GM20000 (cell line): ENCODE measurements around the gene LARP6.

Experiments used
- DNase-seq: peaks from one replicate; pipeline ENCODE4 v3.0.0; 2012; ENCODE audit warnings: low spot score
- TF ChIP-seq, protein P1 (sequence below): IDR thresholded peaks from 2 replicates; pipeline ENCODE4 v1.5.1; 2012; ENCODE audit warnings: mild to moderate bottlenecking, control low read depth; ENCODE audit errors: extremely low read depth, missing control alignments

The LARP6 gene

DNA sequence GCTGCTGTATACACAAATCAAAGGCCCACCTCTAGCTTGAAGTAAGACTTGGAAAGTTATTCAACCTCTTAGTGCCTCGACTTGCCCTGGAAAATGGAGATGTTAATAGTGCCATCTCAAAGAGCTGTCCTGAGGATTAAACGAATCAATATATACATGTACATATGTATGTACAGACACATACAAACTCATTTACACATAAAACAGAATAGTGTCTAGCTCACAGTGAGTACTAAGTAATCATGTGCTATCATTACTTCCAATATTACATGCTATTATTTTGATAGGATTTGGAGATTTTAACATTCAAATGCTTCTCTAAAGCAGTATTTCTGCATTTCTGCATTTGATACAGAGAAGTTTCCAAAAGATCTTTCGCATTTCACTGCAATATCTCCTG lies 20.5 kb downstream of the LARP6 start:
- no peak for DNase-seq
- TF ChIP-seq, protein P1, sequence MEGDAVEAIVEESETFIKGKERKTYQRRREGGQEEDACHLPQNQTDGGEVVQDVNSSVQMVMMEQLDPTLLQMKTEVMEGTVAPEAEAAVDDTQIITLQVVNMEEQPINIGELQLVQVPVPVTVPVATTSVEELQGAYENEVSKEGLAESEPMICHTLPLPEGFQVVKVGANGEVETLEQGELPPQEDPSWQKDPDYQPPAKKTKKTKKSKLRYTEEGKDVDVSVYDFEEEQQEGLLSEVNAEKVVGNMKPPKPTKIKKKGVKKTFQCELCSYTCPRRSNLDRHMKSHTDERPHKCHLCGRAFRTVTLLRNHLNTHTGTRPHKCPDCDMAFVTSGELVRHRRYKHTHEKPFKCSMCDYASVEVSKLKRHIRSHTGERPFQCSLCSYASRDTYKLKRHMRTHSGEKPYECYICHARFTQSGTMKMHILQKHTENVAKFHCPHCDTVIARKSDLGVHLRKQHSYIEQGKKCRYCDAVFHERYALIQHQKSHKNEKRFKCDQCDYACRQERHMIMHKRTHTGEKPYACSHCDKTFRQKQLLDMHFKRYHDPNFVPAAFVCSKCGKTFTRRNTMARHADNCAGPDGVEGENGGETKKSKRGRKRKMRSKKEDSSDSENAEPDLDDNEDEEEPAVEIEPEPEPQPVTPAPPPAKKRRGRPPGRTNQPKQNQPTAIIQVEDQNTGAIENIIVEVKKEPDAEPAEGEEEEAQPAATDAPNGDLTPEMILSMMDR = no peak

DNA sequence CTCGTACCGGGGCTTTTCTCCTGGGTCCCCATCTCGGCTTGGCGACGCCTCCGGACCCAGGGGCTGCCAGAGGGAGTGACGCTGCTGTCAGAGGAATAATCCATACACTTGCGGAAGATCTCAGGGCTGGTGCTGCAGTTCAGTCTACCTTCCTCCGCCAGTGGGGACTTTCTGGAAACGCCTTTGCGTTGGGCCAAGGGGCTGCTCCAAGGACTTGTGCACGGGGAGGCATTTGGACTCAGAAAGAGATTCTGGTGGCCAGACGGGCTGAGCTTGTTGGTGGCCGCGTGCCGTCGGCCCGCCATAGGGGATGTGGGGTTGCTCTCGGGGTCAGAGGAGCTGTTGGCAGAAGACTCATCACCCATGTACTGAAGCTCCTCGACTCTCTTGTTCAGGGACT lies 21.8 kb downstream of the LARP6 start:
- TF ChIP-seq, protein P1 = no peak
- DNase-seq = no peak

DNA sequence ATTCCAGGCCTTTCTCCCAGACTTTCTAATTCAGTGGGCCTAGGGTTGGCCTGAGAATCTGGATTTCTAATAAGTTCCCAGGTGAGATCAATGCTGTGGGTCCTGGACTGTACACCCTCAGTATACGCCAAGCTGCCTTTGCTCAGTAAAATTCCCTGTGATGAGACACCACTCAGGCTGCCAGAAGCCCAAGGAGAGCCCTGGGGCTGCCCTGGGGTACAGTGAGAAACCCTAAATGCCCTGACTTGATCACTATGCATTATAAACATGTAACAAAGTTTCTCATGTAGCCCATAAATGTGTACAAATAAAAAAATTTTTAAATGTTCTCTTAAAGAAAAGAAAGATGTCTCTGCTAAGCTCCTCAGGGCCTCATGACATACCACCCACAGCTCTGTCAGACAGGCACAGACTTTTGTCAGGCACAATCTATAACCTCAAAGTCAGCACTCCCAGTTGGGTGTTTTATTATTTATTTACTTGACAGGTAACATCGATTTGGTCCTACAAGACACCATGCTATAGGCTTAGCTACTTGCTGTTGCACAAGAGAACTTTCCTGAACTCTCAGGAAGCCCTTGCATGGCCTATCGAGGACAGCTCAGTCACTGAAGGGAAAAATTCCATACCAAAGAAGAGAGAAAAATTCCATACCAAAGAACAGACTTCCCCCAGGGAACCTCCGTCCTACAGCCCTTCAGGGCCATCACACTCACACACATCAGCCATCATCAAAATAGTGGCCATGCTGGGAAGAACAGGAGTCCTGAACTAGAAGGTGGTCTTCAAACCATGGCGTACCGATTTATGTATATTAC lies 22.7 kb downstream of the LARP6 start:
- no peak for DNase-seq
- TF ChIP-seq, protein P1 = no peak

DNA sequence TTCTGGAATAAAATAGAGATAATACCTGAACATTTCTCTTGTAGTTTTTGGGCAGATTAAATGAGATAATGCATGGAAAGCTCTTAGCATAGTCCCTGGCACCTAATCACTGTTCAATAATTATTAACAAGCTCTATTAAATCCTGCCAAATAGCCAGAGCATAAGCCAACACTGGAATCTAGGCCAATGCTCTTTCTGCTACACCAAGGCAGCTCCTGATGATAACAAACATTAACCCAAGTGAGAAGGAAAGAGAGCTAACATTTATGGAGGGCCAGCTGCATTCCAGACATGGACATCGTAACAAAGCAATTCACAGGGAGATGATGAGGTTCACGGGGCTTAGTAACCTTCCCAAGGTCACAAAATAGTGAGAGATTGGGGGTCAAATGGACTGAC lies 23.3 kb downstream of the LARP6 start:
- TF ChIP-seq, protein P1 = no peak
- no peak for DNase-seq

DNA sequence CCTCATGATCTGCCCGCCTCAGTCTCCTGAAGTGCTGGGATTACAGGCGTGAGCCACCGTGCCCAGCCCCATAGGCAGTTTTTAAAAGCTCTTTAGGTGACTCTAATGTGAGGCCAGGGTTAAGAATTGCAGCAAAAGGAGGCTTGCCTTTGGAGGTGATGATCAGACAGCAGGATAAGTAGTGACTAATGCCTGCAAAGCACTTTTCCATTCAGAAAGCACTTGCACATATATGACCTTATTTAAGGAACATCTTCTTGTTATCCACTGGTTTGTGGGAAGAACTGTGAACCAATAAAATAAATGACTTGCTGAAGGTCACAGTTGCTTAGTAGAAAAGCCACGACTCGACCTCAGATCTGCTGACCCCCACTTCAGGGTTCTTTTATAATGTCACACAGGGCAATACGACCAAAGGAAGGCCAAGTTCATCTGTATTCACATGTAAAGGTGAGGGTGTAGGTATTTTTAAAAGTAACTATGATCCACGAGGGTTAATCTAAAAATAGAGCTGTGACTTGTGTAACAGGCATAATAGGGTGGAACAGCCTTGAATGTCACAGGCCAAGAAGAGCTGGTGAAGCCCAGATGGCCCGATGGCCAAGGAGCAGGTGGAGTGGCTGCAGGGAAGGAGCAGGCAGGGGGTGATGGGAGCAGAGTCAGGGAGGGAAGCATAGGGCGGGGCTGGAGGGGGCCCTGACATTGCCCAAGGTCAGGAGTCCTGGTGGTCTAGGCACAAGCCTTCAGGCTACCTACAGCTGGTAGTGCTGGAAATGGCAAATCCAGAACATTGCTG lies 24.4 kb downstream of the LARP6 start:
- DNase-seq = no peak
- TF ChIP-seq, protein P1 = no peak

DNA sequence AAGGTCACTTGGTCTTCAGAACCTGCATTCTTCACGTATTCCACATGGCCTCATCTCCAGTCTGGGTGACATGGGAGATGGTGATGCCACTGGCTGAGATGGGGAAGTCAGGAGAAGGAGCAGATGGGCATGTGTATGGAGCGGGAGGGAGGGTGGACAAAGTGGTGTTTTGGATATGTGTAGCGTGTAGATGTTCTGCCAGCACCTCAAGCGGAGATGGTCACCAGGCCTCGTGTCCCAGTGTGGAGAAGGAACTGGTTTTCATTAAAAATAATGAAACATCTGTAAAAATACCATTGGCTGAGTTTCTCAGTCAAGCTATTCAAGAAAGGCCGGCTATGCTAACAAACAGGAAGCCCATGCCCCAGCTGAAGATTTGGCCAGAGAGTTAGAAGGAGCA lies 26.2 kb downstream of the LARP6 start:
- DNase-seq = no peak

More for the DNA sequence above, 26.2 kb downstream of the LARP6 start:
- TF ChIP-seq, protein P1 = no peak
